ENCODE results near the gene APBB2. TPM values are rescaled to one million over a fixed set of nuclear protein-coding genes. Genes with fewer than 3 reads are reported as not detected.

Gene APBB2
- total and polyA plus RNA-seq, 7 experiments from 2014 or later, result 0.42 to 1.5 (median 0.59) TPM; not detected in 2

DNA sequence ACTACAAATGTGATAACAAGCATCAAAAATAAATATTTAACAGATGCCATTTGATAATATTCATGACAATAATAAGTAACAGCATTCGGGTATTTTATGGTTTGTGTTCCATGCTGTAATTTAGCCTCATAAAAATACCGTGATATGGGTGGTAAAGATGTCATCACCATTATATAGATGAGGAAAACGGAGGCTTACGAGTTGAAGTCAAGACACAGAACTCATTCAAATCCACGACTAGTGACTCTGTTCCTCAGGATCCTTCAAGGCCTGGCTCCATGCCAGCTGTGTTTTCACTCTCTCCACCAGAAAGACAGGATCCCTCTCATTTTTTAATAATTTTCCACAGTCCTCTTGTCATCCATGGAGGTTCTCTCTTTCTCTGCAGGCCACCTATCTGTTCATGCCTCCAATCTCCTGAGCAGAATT lies 94.5 kb downstream of the APBB2 start:
- CTCF ChIA-PET, result no interaction called here

DNA sequence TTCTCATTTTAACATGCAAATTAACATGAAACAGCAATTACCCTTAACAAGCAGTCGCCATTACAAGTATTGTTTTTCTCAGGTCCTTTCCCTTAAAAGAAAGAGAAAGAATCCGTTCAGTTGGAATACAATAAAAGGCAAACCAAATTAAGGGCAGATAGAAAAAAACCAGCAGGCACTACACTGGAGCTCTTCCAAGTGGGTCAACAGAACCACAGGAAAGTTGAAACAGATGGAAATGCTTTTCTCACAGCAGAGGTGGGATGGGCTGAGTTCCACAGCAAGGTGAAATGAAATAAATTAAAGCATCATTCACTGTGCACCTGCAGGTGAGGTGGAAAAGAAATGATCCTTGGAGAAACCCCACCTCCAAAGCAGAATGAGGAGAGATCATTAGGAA lies 102.6 kb downstream of the APBB2 start:
- Histone ChIP-seq H3K27ac (ENCODE audit: low read depth, low read length) (no peak overlapping the region), H3K36me3 (ENCODE audit: control insufficient read depth in 2 of 3, insufficient read depth in 3 of 3, low read length in 3 of 3) (no peaks in the 10 kb centered on the region), H3K9me3 (ENCODE audit: control insufficient read depth in 2 of 3, low read length in 3 of 3) (no peaks in the 10 kb centered on the region), H3K27me3 (ENCODE audit: control insufficient read depth in 2 of 2, insufficient read depth in 2 of 2, low read length in 2 of 2) (no peaks in the 10 kb centered on the region), H3K4me1 (ENCODE audit: control insufficient read depth in 2 of 2, insufficient read depth in 2 of 2, low read length in 2 of 2) (no peaks in the 10 kb centered on the region), H3K4me3 (ENCODE audit: low read length) (no peak overlapping the region)
- intact Hi-C loops (cut with micrococcal nuclease), result no loop called here
- Mint-ChIP-seq H3K4me1 (no peaks in the 10 kb centered on the region), H3K4me3 (no peak overlapping the region), H3K36me3 (no peaks in the 10 kb centered on the region), H3K27me3 (peaks cover 0 to 17% (median 0%) of the 10 kb centered on the region in 5 donors), H3K9me3 (peaks cover 0 to 14% (median 6%) of the 10 kb centered on the region in 11 donors), H3K27ac (no peak overlapping the region)
- DNase-seq (no peak), ATAC-seq (no peak)
- POLR2A ChIA-PET, result no interaction called here
- CTCF ChIA-PET, result no interaction called here

More for the DNA sequence above, 94.5 kb downstream of the APBB2 start:
- Histone ChIP-seq H3K27me3 (ENCODE audit: control insufficient read depth in 2 of 2, insufficient read depth in 2 of 2, low read length in 2 of 2) (no peaks in the 10 kb centered on the region), H3K4me1 (ENCODE audit: control insufficient read depth in 2 of 2, insufficient read depth in 2 of 2, low read length in 2 of 2) (no peaks in the 10 kb centered on the region), H3K27ac (ENCODE audit: low read depth, low read length) (no peak overlapping the region), H3K36me3 (ENCODE audit: control insufficient read depth in 2 of 3, insufficient read depth in 3 of 3, low read length in 3 of 3) (no peaks in the 10 kb centered on the region), H3K4me3 (ENCODE audit: low read length) (no peak overlapping the region), H3K9me3 (ENCODE audit: control insufficient read depth in 2 of 3, low read length in 3 of 3) (no peaks in the 10 kb centered on the region)
- H3K36me3 Mint-ChIP-seq, result no peaks in the 10 kb centered on the region
- H3K9me3 Mint-ChIP-seq, result peaks cover 0 to 6% (median 3%) of the 10 kb centered on the region in 11 donors
- DNase-seq, result no peak
- intact Hi-C loops (cut with micrococcal nuclease), result no loop called here
- ATAC-seq, result no peak
- H3K27me3 Mint-ChIP-seq, result peaks cover 0 to 15% (median 4%) of the 10 kb centered on the region in 5 donors
- POLR2A ChIA-PET, result no interaction called here
- no peak overlapping the region for H3K27ac Mint-ChIP-seq
- no peak overlapping the region for H3K4me3 Mint-ChIP-seq
- no peaks in the 10 kb centered on the region for H3K4me1 Mint-ChIP-seq

- intact Hi-C loops (cut with micrococcal nuclease), result no loop called here
- Mint-ChIP-seq H3K4me1 (no peaks in the 10 kb centered on the region), H3K9me3 (peaks cover 0 to 10% (median 2%) of the 10 kb centered on the region in 11 donors), H3K27ac (no peak overlapping the region), H3K36me3 (no peaks in the 10 kb centered on the region), H3K27me3 (peaks cover 0 to 17% (median 0%) of the 10 kb centered on the region in 5 donors), H3K4me3 (no peak overlapping the region)
- DNase-seq (no peak), ATAC-seq (no peak)
- CTCF ChIA-PET, result no interaction called here
- Histone ChIP-seq H3K4me1 (ENCODE audit: control insufficient read depth in 2 of 2, insufficient read depth in 2 of 2, low read length in 2 of 2) (no peaks in the 10 kb centered on the region), H3K9me3 (ENCODE audit: control insufficient read depth in 2 of 3, low read length in 3 of 3) (no peaks in the 10 kb centered on the region), H3K27me3 (ENCODE audit: control insufficient read depth in 2 of 2, insufficient read depth in 2 of 2, low read length in 2 of 2) (no peaks in the 10 kb centered on the region), H3K27ac (ENCODE audit: low read depth, low read length) (no peak overlapping the region), H3K36me3 (ENCODE audit: control insufficient read depth in 2 of 3, insufficient read depth in 3 of 3, low read length in 3 of 3) (no peaks in the 10 kb centered on the region), H3K4me3 (ENCODE audit: low read length) (no peak overlapping the region)
- POLR2A ChIA-PET, result no interaction called here
These were observed 104.3 kb downstream of the APBB2 start for GRCh38 chr4:41110050-41110449.

DNA sequence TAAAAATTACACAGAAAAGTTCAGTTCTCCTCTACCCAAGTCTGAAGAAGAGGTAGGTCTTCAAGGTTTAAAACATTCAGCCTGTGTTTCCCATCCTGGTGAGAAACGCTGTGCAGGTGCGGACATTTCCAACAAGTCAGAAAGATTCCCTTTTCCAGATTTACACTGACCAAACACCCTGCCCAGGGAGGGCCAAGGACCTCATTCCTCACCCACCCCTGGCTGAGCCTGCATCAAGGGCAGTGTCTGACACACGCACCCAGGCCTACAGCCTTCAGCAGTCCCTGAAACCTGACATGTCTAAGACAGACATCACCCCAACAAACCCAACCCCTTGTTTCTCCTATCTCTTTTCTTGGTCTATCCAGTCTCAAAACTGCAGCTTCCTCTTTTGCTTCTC lies 105.9 kb downstream of the APBB2 start:
- no peaks in the 10 kb centered on the region for H3K36me3 ChIP-seq (ENCODE audit: control insufficient read depth in 2 of 3, insufficient read depth in 3 of 3, low read length in 3 of 3)
- Mint-ChIP-seq H3K27ac (no peak overlapping the region), H3K9me3 (peaks cover 0 to 4% (median 0%) of the 10 kb centered on the region in 11 donors), H3K4me3 (no peak overlapping the region), H3K27me3 (peaks cover 0 to 17% (median 0%) of the 10 kb centered on the region in 5 donors), H3K36me3 (no peaks in the 10 kb centered on the region), H3K4me1 (no peaks in the 10 kb centered on the region)
- H3K4me1 ChIP-seq (ENCODE audit: control insufficient read depth in 2 of 2, insufficient read depth in 2 of 2, low read length in 2 of 2), result no peaks in the 10 kb centered on the region
- CTCF ChIA-PET, result no interaction called here
- intact Hi-C loops (cut with micrococcal nuclease), result no loop called here
- no peaks in the 10 kb centered on the region for H3K27me3 ChIP-seq (ENCODE audit: control insufficient read depth in 2 of 2, insufficient read depth in 2 of 2, low read length in 2 of 2)
- H3K9me3 ChIP-seq (ENCODE audit: control insufficient read depth in 2 of 3, low read length in 3 of 3), result no peaks in the 10 kb centered on the region
- H3K4me3 ChIP-seq (ENCODE audit: low read length), result no peak overlapping the region
- H3K27ac ChIP-seq (ENCODE audit: low read depth, low read length), result no peak overlapping the region
- POLR2A ChIA-PET, result no interaction called here
- DNase-seq (no peak), ATAC-seq (no peak)

DNA sequence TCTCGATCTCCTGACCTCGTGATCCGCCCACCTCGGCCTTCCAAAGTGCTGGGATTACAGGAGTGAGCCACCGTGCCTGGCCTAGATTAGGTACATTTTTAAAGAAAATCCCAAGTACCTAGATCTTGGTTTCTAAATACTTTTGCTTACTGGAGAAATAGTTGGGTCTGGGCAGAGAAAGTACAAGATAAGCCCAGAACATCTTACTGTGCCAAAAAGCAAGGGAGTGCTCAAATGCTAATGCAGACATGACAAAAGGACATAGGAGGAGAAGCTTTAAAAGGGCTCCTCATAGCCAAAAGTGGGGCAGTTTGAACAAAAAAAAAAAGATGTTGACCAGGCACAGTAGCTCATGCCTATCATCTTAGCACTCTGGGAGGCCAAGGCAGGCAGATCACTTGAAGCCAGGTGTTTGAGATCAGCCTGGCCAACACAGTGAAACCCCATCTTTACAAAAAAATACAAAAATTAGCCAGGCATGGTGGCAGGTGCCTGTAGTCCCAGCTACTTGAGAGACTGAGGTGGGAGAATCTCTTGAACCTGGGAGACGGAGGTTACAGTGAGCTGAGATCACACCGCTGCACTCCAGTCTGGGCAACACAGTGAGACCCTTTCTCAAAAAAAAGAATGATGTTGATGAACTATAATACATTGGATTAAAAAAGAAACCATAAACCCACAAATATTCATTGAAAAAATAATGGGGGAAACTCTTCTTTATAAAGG lies 107.5 kb downstream of the APBB2 start:
- DNase-seq (no peak), ATAC-seq (no peak)
- intact Hi-C loops (cut with micrococcal nuclease), result no loop called here
- H3K9me3 ChIP-seq (ENCODE audit: control insufficient read depth in 2 of 3, low read length in 3 of 3), result no peaks in the 10 kb centered on the region
- H3K27me3 ChIP-seq (ENCODE audit: control insufficient read depth in 2 of 2, insufficient read depth in 2 of 2, low read length in 2 of 2), result no peaks in the 10 kb centered on the region
- no peaks in the 10 kb centered on the region for H3K4me1 Mint-ChIP-seq
- H3K27me3 Mint-ChIP-seq, result peaks cover 0 to 12% (median 0%) of the 10 kb centered on the region in 5 donors
- no peak overlapping the region for H3K4me3 ChIP-seq (ENCODE audit: low read length)
- POLR2A ChIA-PET, result no interaction called here
- no peak overlapping the region for H3K27ac Mint-ChIP-seq
- CTCF ChIA-PET, result no interaction called here
- H3K36me3 Mint-ChIP-seq, result no peaks in the 10 kb centered on the region
- peaks cover 0 to 4% (median 0%) of the 10 kb centered on the region in 11 donors for H3K9me3 Mint-ChIP-seq
- no peak overlapping the region for H3K4me3 Mint-ChIP-seq
- H3K4me1 ChIP-seq (ENCODE audit: control insufficient read depth in 2 of 2, insufficient read depth in 2 of 2, low read length in 2 of 2), result no peaks in the 10 kb centered on the region
- no peaks in the 10 kb centered on the region for H3K36me3 ChIP-seq (ENCODE audit: control insufficient read depth in 2 of 3, insufficient read depth in 3 of 3, low read length in 3 of 3)
- H3K27ac ChIP-seq (ENCODE audit: low read depth, low read length), result no peak overlapping the region

DNA sequence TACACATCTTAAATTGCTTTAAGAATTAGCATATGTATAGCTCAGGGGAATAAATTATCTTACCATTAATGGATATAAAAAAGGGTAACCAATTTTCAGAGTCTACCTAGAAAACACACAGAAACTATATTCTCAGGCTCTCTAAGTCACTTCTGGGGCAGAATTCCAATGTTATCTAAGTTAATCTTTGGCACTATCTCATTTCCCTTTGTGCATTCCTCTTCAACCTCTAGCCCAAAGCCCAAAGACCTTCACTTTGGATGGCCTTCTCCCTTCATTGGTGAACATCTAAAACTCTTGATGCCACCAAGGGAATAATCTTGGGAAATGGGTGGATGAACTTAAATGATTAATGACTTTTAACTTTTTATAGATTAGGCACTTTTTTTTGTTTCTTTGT lies 108.3 kb downstream of the APBB2 start:
- H3K4me1 ChIP-seq (ENCODE audit: control insufficient read depth in 2 of 2, insufficient read depth in 2 of 2, low read length in 2 of 2), result no peaks in the 10 kb centered on the region
- no peaks in the 10 kb centered on the region for H3K36me3 ChIP-seq (ENCODE audit: control insufficient read depth in 2 of 3, insufficient read depth in 3 of 3, low read length in 3 of 3)
- Mint-ChIP-seq H3K4me3 (no peak overlapping the region), H3K4me1 (no peaks in the 10 kb centered on the region), H3K27me3 (peaks cover 0 to 5% (median 0%) of the 10 kb centered on the region in 5 donors), H3K9me3 (peaks cover 0 to 4% (median 0%) of the 10 kb centered on the region in 11 donors), H3K27ac (no peak overlapping the region), H3K36me3 (no peaks in the 10 kb centered on the region)
- ATAC-seq (no peak), DNase-seq (no peak)
- ChIA-PET POLR2A (no interaction called here), CTCF (no interaction called here)
- no peak overlapping the region for H3K4me3 ChIP-seq (ENCODE audit: low read length)
- intact Hi-C loops (cut with micrococcal nuclease), result no loop called here
- H3K27ac ChIP-seq (ENCODE audit: low read depth, low read length), result no peak overlapping the region
- H3K27me3 ChIP-seq (ENCODE audit: control insufficient read depth in 2 of 2, insufficient read depth in 2 of 2, low read length in 2 of 2), result no peaks in the 10 kb centered on the region
- H3K9me3 ChIP-seq (ENCODE audit: control insufficient read depth in 2 of 3, low read length in 3 of 3), result no peaks in the 10 kb centered on the region

DNA sequence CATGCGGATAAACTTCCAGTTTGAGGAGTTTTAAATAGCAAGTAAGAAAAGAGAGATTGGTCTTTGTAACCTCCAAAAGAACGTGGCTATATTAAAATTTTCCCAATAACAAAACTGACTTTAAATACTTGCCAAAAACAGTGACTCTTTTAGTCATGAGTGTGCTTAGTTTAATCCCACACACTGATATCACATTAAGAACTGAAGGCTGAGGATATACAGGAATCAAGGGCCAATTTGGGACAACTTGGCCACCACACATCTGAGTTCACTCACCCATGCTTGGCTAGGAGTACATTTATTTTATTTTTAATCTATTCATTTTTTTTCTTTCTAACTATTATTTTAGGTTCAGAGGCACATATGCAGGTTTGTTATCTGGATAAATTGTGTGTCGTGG lies 110.2 kb downstream of the APBB2 start:
- ChIA-PET POLR2A (no interaction called here), CTCF (no interaction called here)
- H3K4me1 ChIP-seq (ENCODE audit: control insufficient read depth in 2 of 2, insufficient read depth in 2 of 2, low read length in 2 of 2), result no peaks in the 10 kb centered on the region
- no peak overlapping the region for H3K27ac ChIP-seq (ENCODE audit: low read depth, low read length)
- Mint-ChIP-seq H3K4me3 (no peak overlapping the region), H3K27me3 (peaks cover 0 to 5% (median 0%) of the 10 kb centered on the region in 5 donors), H3K4me1 (no peaks in the 10 kb centered on the region), H3K36me3 (no peaks in the 10 kb centered on the region), H3K9me3 (peaks cover 0 to 4% (median 0%) of the 10 kb centered on the region in 11 donors), H3K27ac (no peak overlapping the region)
- no peaks in the 10 kb centered on the region for H3K27me3 ChIP-seq (ENCODE audit: control insufficient read depth in 2 of 2, insufficient read depth in 2 of 2, low read length in 2 of 2)
- H3K4me3 ChIP-seq (ENCODE audit: low read length), result no peak overlapping the region
- H3K36me3 ChIP-seq (ENCODE audit: control insufficient read depth in 2 of 3, insufficient read depth in 3 of 3, low read length in 3 of 3), result no peaks in the 10 kb centered on the region
- DNase-seq, result no peak
- intact Hi-C loops (cut with micrococcal nuclease), result no loop called here
- no peaks in the 10 kb centered on the region for H3K9me3 ChIP-seq (ENCODE audit: control insufficient read depth in 2 of 3, low read length in 3 of 3)
- no peak for ATAC-seq

Data from naive thymus-derived CD4-positive, alpha-beta T cell (primary cell).